Stimulated activated naive CD4-positive, alpha-beta T cell treated with Interleukin-2 at 50 U/mL for 16 hours (primary cell): Measurements from ENCODE around the gene OR6C75.
"Not testable (repeated sequence)": the region's sequence is repeated elsewhere in the genome, so short reads cannot be mapped to it uniquely, and the experiment has no call there.

Experiments
- DNase-seq: peaks from one replicate; lab custom pipeline; 2025; lab: John Stamatoyannopoulos, UW

OR6C75 gene

DNA sequence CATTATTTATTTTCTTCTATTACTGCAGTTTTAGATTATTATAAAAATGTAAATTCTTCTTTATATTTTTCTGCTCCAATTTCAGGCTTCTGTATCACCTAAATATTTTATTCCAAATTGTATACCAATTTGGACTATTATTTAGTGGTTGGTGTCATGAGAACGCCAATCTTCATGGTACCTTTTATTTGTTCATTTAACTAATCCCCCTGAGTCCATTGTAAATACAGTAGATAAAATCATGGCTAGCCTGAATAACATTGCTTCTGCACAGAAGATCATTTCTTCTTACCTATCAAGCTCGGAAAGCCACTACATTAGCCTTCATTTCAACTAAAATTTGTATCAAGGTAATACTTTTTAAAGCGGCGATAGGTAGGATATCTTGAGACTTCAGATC, at the start of gene OR6C75:
TSS of gene OR6C75 (plus strand) at position 301 of the 400 bp plus-strand sequence. CDS start 2,136 bp downstream, outside the sequence.
- DNase-seq = no peak

- no peak for DNase-seq
These were observed 48.7 kb upstream of the OR6C75 start, which contains the start of gene OR6C1 for GRCh38 chr12:55314043-55314442. TSS of gene OR6C1 (plus strand) at chr12:55314343. CDS start at chr12:55320600, 6,257 bp downstream.

GRCh38 chr12:55320201-55320600, 42.6 kb upstream of the OR6C75 start:
- no peak for DNase-seq

DNA sequence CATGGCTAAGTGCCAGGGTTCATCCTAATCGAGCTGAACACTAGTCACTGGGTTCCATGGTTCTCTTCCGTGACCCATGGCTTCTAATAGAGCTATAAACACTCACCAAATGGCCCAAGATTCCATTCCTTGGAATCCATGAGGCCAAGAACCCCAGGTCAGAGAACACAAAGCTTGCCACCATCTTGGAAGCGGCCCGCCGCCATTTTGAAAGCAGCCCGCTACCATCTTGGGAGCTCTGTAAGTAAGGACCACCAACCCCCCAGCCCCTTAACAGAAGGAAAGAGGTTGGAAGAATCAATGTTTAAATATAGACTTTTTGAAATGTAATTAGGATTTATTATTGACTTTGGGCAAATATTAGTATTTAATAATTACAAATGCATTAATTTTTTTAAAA, 37.0 kb upstream of the OR6C75 start:
- DNase-seq = not testable (repeated sequence)

GRCh38 chr12:55330446-55330845, 32.3 kb upstream of the OR6C75 start, which contains the start of gene OR6C3:
TSS of gene OR6C3 (plus strand) at chr12:55330746. CDS start at chr12:55331701, 955 bp downstream.
- DNase-seq = no peak

GRCh38 chr12:55336002-55336401, 26.8 kb upstream of the OR6C75 start:
- no peak for DNase-seq

GRCh38 chr12:55355338-55355737, 7.4 kb upstream of the OR6C75 start:
- DNase-seq = not testable (repeated sequence)

- DNase-seq = no peak
These were observed 2.3 kb downstream of the OR6C75 start for GRCh38 chr12:55365086-55365485.

- DNase-seq = no peak
These were observed 9.7 kb downstream of the OR6C75 start for GRCh38 chr12:55372521-55372920.

GRCh38 chr12:55385891-55386290, 23.1 kb downstream of the OR6C75 start:
- no peak for DNase-seq

DNA sequence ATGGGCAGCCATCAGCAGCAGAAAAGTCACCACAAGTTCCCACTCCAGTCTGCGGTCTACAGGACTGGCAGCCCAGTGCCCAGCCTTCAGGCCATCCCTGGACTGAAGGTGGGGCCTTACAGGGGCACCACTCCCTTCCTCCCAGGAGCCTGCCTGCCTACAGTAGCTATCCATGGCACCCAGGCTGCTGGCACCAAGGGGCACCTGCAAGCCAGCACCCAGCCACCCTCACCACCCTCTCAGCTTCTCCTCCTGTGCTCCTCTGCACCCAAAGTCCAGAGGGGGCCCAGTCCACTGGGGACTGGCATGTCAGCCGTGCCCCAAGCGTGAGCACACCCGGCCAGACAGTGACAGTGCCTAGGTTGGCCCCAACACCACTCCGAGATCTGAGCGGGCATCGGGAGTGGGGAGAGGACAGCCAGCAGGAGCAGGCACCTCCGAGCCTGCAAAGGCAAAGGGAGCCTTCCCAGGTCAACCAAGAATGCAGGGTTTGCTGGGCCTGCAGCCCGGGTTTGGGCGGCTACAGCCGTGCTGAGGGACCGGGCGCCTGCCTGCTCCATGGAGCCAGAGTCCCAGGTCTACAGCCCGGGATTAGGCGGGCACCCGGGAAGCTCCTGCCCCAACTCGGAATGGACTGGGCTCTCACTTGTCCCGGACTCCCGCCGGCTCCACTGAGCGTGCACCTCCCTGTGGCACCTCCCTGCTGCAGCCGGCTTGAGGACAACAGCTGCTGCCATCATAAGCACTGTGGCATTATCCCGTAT, 29.4 kb downstream of the OR6C75 start:
- DNase-seq = no peak

DNA sequence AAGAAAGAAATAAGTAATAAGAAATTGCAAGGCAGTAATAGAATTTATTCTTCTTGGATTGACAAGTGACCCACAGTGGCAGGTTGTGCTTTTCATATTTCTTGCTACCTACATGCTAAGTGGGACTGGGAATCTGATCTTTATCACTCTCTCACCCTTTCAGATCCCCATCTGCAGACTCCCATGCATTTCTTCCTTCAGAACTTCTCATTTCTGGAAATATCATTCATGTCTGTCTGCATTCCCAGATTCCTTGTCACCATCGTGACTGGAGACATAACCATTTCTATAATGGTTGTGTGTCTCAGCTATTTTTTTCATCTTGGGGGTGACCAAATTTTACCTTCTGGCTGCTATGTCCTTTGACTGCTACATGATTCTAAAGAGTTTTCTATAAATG, 33.6 kb downstream of the OR6C75 start:
- no peak for DNase-seq

DNA sequence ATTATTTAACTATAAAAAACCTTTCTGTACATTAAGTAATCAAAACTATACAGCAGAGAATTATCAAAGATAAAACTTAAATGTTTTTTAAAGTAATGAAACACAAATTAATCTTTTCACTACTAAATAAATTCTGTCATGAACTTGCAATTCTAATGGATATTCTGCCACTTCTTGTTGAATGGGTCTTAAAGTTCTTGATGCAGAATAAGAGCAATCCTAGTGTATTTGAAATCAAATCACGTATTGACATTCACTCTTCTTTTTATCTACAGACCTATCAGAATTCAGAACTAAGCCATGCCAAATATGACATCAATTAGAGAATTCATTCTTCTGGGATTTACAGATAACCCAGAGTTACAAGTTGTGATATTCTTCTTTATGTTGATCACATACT, 37.5 kb downstream of the OR6C75 start, which contains the start of gene OR6C65:
TSS of gene OR6C65 (plus strand) at position 301 of the 400 bp plus-strand sequence. CDS start at position 301, 0 bp downstream.
- no peak for DNase-seq

DNA sequence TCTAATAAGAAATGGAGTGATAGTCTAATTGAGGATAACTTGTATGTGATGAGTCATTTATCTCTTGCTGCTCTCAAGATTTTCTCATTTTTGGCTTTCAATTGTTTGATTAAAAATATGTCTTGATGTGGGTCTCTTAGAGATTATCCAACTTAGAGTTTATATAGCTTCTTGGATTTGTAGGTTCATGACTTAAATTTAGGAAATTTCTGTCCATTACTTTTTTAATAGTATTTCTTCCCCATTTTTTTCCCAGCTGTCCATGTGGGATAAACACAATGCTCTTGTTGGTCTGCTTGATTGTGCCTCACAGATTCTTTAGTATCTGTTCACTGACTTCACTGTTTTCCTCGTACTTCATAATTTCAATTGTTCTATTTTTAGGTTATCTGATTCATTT, 45.1 kb downstream of the OR6C75 start:
- DNase-seq = no peak

DNA sequence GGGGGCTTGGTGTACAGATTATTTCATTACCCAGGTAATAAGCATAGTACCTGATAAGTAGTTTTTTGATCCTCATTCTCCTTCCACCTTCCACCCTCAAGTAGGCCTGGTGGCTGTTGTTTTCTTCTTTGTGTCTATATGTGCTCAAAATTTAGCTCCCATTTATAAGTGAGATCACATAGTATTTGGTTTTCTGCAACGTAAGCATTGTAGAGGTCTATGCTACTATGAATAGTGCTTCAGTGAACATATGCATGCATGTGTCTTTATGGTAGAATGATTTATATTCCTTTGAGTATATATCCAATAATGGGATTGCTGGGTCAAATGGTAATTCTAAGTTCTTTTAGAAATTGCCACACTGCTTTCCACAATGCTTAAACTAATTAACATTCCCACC, 46.4 kb downstream of the OR6C75 start:
- DNase-seq = not testable (repeated sequence)

- DNase-seq = not testable (repeated sequence)
These were observed 49.4 kb downstream of the OR6C75 start for GRCh38 chr12:55412138-55412537.

DNA sequence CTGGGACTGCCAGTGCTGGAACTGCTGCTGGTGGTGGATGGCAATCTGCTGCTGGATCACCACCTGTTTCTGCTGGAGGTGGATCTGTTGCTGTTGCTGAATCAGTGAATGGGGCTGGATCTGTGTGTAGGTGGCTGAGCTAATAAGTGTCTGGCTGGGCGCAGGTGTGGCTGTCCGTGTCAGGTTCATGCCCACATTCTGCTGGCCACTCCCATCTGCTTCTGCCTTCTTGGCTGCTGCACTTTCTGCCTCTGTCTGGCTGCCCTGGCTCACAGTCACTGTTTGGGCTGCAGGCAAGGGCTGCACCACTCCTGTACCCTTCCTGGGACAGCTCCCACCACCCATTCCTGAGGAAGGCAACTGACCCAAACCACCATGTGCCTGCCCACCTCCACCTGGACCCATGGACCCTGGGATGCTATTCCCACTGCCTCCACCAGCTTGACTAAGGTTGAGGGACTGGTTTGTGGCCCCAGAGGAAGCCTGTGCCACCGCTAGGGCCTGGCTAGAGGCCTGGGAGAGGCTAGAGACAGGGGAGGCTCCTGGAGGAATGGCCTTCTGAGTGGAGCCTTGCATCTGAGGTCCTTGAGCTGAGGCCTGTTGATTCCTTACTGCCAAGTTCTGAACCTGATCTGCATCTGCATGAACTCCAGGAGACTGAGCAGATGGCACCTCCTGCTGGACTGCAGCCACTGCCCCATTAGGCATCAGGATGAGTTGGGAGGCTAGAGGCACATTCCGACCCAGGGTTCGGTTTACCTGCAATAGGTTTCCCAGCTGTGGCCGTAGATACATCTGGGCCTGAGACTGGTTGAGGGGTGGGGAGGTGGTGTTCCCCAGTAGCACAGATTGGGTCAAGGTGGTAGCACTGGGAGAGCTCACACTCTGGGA, 51.0 kb downstream of the OR6C75 start:
- not testable (repeated sequence) for DNase-seq

DNA sequence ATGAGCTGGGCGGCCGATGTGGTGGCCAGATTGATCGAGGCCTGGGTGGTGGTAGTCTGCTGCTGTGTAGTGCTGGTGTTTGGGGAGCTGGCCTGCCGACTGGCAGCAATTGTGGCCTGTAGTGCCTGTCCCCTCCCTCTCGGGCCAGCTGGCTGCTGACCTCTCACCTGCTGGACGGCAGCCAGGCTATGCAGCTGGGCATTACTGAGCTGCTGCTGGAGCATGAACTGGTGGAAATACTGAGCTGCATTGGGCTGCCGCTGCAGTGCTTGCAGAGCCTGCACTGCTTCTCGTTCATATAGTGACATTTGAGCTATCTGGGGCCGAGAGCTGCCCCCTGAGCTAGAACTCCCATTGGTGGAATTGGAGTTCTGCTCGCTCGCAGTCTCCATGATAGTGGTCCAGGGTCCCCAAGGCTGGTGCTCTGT, 51.6 kb downstream of the OR6C75 start:
- not testable (repeated sequence) for DNase-seq

DNA sequence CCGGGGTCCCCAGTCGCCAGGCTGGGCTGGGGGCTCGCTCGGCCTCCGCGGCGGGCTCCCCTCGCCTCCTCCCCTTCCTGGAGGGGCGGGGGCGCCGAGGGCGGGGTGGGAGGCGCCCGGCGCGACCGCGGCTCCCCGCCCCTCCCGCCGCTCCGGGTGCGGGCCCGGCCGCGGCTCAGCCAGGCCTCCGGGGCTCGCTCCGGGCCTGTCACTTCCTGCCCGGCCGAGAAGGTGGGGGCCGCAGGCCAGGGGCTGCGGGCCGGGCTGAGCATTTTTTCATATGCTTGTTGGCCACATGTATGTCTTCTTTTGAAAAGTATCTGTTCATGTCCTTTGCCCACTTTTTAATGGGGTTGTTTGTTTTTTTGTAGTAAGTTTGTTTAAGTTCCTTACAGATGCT, 52.1 kb downstream of the OR6C75 start:
- not testable (repeated sequence) for DNase-seq

DNA sequence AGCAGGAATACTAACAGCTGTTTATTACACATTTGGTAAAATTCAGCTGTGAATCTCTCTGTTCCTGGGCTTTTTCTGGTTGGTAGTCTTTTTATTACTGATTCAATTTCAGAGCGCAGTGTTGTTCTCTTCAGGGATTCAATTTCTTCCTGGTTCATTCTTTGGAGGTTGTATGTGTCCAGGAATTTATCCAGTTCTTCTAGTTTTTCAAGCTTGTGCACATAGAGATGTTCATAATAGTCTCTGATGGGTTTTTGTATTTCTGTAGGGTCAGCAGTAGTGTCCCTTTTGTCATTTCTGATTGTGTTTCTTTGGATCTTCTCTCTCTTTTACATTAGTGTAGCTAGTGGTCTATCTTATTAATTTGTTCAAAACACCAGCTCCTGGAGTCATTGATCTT, 54.2 kb downstream of the OR6C75 start:
- no peak for DNase-seq
